GM15510 (cell line): ENCODE data around the gene PAX3.

ENCODE experiments used
- POLR2A ChIP-seq: IDR thresholded peaks from 3 replicates; pipeline ENCODE4 v1.6.1; 2011; ENCODE audit warnings: borderline replicate concordance; ENCODE audit not compliant: insufficient read length; ENCODE audit errors: extremely low read depth

Gene PAX3

GRCh38 chr2:222281506-222281905 lies 17.3 kb downstream of the PAX3 start:
- no peak for TF ChIP-seq POLR2A

DNA sequence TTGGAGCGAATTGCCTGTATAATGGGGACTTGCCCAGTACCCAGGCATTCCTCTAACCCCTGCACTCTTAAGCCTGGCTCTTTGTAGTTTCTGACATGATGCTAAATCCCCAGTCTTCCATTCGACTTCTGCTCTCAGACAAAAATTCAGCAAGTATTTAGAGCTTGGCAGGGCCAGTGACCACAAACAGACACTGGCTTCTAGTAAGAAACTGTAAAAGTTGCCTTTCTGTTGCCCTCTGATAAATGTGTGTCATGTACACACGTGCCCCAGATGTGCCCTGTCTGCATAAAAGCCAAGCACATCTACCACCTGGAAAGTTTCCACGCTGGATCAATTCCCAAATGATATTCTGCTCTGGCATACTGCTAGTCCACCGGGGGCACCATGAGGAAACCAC lies 18.0 kb downstream of the PAX3 start:
- TF ChIP-seq POLR2A = no peak

DNA sequence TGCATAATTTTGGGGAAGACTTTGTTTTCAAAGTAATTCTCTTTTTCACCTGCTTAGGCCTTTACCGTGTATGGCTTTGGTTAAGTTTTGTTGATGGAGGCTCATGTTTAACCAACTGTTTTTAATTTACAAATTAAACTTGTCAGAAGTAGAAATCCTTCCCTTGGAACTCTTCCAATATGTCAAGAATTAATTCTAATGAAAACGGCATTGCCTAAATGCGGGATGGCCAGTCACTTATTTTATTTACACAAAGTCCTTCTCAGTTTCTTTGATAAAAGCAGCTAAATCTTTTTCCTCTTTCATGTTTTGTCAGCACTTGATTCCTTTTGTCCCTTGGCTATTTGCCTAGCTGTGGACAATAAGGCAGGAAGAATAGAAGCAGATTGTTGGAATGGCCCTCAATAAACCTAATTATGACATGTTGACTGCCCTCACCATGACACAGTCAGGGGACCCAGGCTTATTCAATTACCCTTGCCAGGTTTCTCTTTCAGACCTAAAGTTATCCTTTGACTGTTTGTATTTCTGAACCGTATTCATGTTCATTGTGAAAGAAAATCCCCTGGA lies 26.3 kb downstream of the PAX3 start:
- no peak for TF ChIP-seq POLR2A

DNA sequence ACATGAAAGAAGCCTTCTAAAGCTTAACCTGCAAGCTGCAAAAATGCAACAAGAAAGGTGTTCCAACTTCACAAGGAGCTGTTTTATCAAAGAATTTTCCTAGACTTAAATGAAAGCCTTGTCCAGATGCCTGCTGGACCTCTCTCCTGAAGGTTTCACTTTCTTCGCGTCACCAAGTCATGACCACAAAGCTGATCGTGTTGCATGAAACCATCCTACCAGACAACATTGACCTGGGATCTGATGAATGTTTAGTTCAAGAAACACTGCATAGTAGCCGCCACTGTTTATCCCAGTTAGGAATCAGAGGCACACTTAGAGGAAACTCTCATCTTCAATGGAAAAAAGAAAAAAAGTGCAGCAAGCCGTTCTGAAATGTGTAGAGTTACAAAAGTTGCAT lies 26.9 kb downstream of the PAX3 start:
- no peak for TF ChIP-seq POLR2A

- no peak for TF ChIP-seq POLR2A
These were observed 28.4 kb downstream of the PAX3 start for GRCh38 chr2:222270396-222270795.

- TF ChIP-seq POLR2A = no peak
These were observed 29.7 kb downstream of the PAX3 start for GRCh38 chr2:222269132-222269531.

DNA sequence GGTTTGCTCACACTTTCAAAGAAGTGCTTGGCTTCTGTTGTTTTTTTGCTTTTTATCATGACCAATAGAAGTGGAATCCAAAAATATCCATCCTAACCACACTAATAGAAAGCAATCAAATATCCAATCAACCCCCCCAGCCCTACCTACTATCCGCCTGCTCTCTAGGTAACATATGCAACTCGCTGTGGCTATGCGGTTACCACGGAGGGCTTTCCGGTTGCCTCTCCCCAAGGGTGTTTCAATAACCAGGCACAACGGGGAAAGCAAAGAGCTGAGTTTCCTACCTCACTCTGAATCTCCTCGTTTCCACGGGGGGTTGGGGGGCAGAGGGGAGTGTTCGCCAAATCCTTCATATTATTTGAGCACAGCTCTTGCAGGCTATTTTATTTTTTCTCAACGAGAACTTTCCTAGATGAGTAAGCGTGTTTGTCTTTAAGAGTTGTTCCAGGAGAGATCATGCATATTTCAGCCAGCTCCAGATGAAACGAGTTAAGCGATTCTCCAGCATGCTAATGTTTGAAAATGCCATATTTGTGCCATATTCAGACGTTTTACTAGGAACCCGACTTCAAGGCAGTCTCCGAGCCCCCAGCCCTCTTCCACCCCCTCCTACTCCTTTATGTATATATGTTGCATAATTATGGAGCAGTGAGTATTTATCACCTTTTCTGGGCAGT lies 30.3 kb downstream of the PAX3 start:
- TF ChIP-seq POLR2A = no peak

GRCh38 chr2:222264791-222265320 lies 33.9 kb downstream of the PAX3 start:
- no peak for TF ChIP-seq POLR2A

DNA sequence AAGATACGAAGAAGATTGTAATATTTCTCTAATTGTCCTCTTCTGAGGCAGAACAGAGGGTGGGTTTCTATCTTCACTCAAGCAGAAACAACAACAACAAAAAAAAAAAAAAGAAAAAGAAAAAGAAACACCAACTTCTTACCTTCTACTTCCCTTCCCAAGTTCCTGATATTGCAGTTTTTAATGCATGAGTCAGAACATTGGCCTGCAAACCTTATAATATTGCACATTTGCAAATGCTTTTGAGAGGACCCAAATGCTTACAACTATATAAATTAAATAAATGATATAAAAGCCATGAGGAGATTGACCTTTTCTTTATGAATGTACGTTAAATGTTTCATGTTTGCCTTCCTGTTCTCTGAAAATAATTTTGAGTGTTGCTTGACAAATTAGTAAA lies 37.3 kb downstream of the PAX3 start:
- no peak for TF ChIP-seq POLR2A

- no peak for TF ChIP-seq POLR2A
These were observed 41.2 kb downstream of the PAX3 start for GRCh38 chr2:222257645-222258044.

DNA sequence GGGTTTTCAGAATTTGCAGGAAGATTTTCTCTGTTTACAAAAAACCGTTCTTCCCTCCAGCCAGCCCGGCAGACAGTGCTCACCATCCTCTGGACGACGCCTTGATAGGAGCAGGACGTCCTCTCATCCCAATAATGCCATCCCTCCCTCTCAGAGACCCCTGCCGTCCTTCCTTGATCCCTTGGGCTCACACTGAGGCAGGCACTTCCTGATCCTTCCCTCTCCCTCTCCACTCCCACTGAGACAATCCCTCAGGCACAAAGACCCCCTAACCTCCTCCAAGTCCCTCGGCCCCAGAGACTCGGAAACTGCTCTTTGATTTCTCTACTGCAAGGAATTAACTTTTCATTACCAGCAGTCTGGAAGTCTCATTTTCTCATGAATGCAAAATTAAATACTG lies 42.5 kb downstream of the PAX3 start:
- TF ChIP-seq POLR2A = no peak

- TF ChIP-seq POLR2A = no peak
These were observed 43.7 kb downstream of the PAX3 start for GRCh38 chr2:222255090-222255489.

- TF ChIP-seq POLR2A = no peak
These were observed 48.5 kb downstream of the PAX3 start for GRCh38 chr2:222250313-222250712.

DNA sequence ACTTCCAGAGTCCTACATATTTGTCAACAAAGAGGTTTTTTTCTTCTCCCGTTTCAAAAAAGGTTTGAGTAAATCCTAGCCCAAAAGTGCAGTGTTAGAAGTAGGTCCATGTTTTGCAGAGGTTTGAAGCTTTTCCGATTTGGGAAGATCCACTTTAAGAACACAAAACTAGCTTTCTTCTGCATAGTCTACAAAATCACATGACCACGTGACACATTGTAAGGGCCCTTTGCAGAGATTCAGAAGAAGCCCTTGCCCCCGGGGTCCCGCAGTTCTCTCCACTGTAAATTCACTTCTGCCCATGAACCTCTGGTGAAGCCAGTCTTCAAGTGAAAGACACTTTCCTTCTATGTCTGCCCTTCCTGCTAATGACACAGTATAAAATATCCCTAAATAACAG lies 49.4 kb downstream of the PAX3 start:
- TF ChIP-seq POLR2A = no peak

DNA sequence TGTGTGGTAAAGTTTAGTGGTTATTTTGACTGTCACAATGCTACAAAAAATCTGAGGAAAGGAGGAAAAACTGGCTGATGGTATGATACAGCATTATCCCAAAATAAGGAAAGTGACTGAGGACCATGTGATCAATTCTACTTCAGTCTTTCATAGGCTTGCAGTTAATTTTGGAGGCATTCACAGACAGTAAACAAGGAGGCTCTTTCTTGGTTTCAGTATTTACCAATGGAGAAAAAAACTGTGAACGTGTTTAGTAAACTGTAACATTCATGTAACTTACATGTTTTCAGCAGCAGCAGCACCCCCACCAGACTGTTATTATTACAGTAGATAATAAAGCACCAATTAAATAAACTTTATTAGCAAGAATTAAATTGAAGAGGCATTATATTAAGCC lies 50.0 kb downstream of the PAX3 start:
- no peak for TF ChIP-seq POLR2A

DNA sequence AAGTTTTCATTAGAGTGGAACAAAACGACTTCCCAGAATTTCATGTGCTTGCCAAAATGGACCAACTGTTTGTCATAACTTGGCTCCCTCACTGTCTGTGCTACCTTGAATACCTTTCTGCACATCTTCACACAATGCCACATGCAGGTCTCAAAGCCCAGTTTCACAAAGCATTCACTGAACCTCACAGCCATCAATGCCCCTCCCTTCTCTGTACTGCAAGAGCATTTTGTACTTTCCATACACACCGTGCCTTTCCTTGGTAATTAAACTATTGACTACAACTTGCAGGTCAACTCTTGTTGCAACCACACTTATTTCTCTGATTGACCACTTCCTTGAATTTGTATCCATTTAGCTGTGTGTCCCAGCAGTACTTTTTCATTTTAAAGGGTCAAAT lies 50.5 kb downstream of the PAX3 start:
- no peak for TF ChIP-seq POLR2A
